ENCODE measurements around the gene FCHSD2. TPM values are rescaled to one million over a fixed set of nuclear protein-coding genes. Genes with fewer than 3 reads are reported as not detected.

FCHSD2 gene
- total and polyA plus RNA-seq, 10 donors, result 30.2 to 129 (median 69.7) TPM

- no peak overlapping the region for H3K27ac ChIP-seq
- no peak for DNase-seq
- no peak overlapping the region for H3K4me3 ChIP-seq
- no peaks in the 10 kb centered on the region for H3K27me3 ChIP-seq (replicated peaks in 1 of 7)
- no peak for TF ChIP-seq POLR2AphosphoS5 (IDR thresholded peaks at IDR 0.05)
- TF ChIP-seq CTCF (IDR thresholded peaks at IDR 0.05 in 8 of 11, conservative IDR thresholded peaks at IDR 0.05 in 3 of 11), result no peak
- no peak for TF ChIP-seq POLR2A (IDR thresholded peaks at IDR 0.05)
- H3K4me1 ChIP-seq, result peaks cover 0 to 26% (median 6%) of the 10 kb centered on the region in 6 donors
- no peaks in the 10 kb centered on the region for H3K9me3 ChIP-seq
- intact Hi-C loops (cut with DNase I; ENCODE audit: low total_unique reads), result no loop called here
- no peaks in the 10 kb centered on the region for H3K36me3 ChIP-seq
- 69 to 77% (median 70%) methylated on average over 4 of the region's 4 CpGs for WGBS, 5 donors
These were observed 342.7 kb downstream of the FCHSD2 start for GRCh38 chr11:72799441-72799840.

DNA sequence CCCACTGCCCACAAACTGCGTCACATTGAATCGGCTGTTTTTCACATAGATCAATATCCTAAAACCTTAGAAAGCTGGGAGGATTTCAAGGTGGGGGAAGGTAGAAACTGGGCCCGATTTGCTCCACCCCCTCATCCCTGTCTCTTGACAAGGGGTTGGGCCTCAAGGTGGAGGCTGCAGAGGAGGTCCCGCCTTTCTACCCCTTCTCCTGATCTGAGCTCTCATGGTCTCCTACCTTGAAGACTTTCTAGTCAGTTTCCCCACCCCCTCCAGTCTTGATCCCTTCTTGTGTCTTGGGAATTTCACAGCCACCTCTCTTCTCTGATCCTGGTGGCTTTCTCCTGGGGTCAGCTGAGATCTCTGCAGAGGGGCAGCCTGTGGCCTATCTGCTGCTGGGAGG is 343.8 kb downstream of the FCHSD2 start:
- Histone ChIP-seq H3K27me3 (replicated peaks in 1 of 7) (no peaks in the 10 kb centered on the region), H3K36me3 (no peaks in the 10 kb centered on the region), H3K4me1 (peaks cover 3 to 30% (median 11%) of the 10 kb centered on the region in 6 donors), H3K9me3 (no peaks in the 10 kb centered on the region), H3K4me3 (no peak overlapping the region), H3K27ac (peak overlapping the region in 1 of 8 donors; percentile 38)
- TF ChIP-seq POLR2AphosphoS5 (IDR thresholded peaks at IDR 0.05) (no peak), CTCF (IDR thresholded peaks at IDR 0.05 in 8 of 11, conservative IDR thresholded peaks at IDR 0.05 in 3 of 11) (no peak), POLR2A (IDR thresholded peaks at IDR 0.05) (no peak)
- DNase-seq, result no peak
- intact Hi-C loops (cut with DNase I; ENCODE audit: low total_unique reads), result no loop called here
- WGBS, 5 donors, result 80 to 91% (median 87%) methylated on average over 4 of the region's 4 CpGs

DNA sequence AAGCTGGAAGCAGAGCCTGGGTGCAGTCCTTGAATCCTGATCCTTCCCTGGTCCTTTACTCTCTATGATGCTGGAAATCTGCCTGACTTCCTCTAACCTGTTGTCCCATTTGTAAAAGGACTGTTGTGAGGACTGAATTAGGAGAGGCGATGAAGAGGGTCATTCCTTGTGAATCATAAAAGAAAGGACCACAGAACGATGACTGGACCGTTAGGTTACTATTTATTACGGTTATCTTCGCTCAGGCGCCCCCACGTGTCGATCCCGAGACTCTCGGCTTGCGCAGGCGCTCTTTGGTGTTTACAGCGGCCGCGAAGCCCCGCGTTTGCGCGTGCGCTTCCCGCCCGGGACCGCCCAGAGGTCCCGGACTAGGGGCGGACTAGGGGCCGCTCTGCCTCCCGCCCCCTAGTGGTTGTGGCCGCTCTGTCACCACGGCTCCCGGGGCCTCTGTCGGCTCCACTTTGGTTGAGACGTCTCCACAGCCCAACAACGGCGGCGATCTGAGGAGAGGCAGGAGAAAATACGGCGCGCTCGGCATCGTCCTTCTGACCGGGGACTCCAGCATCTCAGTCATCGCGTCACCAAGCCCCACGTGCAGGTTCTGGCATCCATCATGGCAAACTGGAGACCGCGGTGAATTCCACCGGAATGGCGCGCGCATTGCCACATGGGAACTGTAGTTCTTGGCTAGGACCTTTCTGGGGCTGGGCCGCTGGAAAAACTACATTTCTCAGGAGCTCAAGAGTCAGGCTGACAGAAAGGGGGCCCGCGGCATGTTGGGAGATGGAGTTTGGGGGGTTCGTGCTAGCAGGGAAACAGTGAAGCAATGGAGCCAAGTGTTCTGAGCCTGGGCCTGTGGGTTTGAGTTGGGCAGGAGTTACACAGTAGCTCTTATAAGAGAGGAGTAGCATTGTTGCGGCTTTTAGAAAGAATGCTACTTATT is 348.4 kb downstream of the FCHSD2 start, which contains the start of gene STARD10:
Gene STARD10 (minus strand): TSS at position 623 of the 943 bp plus-strand sequence. CDS start 12,866 bp downstream, outside the sequence.
- intact Hi-C loops (cut with DNase I; ENCODE audit: low total_unique reads), result loop anchor here (5.0 kb wide), 1 partner anchor 66 kb away; no protein-coding TSS in a partner anchor
- H3K27me3 ChIP-seq (replicated peaks in 1 of 7), result no peaks in the 10 kb centered on the region
- 1 to 5% (median 2%) methylated on average over 15 to 55 of the region's 55 CpGs for WGBS, 5 donors

More for the DNA sequence above, 348.4 kb downstream of the FCHSD2 start, which contains the start of gene STARD10:
- peak; percentile 80 to 91 (median 86) for TF ChIP-seq POLR2AphosphoS5 (IDR thresholded peaks at IDR 0.05)
- TF ChIP-seq CTCF (IDR thresholded peaks at IDR 0.05 in 8 of 11, conservative IDR thresholded peaks at IDR 0.05 in 3 of 11), result peak; percentile 96 to 100 (median 99)
- peak in 1 of 3 donors; percentile 48 for TF ChIP-seq POLR2A (IDR thresholded peaks at IDR 0.05)
- Histone ChIP-seq H3K9me3 (no peaks in the 10 kb centered on the region), H3K4me1 (peaks cover 7 to 57% (median 24%) of the 10 kb centered on the region in 6 donors), H3K36me3 (no peaks in the 10 kb centered on the region), H3K4me3 (peak within 1 kb of the TSS; percentile 52 to 78 (median 60)), H3K27ac (peak within 1 kb of the TSS; percentile 87 to 97 (median 96))
- peak; percentile 99 for DNase-seq
